Measurements from ENCODE around the gene FER. TPM values are rescaled to one million over a fixed set of nuclear protein-coding genes. Genes with fewer than 3 reads are reported as not detected.

The FER gene
- polyA plus RNA-seq, 1 of the 3 experiments (the other 2 are of a cell fraction), result 1.8 TPM

DNA sequence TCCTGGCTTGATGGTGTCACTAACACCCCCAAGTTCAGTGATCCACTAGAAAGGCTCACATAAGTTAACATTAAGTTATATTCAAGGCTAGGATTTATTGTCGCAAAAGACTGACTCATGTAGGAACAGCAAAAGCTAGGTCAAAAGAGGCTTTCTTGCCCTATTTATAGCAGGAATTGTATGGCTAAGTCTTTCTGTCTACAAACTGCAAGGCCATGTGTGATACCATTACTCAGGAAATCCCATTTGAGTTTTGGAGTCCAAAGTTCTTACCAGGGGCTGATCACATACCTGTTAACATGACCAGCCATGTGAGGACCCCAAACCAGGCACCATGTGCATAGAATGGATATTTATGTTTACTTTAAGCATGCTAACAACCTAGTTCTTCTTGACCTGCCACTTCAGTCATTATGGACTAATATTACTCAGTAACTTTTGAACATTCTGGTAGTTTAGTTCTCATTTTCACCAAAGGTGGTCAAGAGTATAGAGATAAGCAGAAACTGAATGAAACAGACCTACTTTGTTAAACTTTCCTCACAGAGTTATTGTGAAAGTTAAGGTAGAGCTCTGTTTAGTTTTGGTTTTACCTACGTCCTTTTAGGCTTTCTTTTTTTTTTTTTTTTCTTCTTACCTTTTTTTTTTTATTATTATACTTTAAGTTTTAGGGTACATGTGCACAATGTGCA lies 281.1 kb downstream of the FER start:
- H3K9me2 ChIP-seq, result no peaks in the 10 kb centered on the region
- WGBS (ENCODE audit: low lambda C conversion rate), result 87% methylated on average over 2 of the region's 2 CpGs
- no peak overlapping the region for H3K4me3 ChIP-seq (ENCODE audit: low read depth in 2 of 2, low read length in 1 of 2)
- H3K4me1 ChIP-seq (ENCODE audit: control insufficient read depth in 1 of 2, insufficient read depth in 2 of 2, low read depth in 1 of 2, low read length in 1 of 2), result no peaks in the 10 kb centered on the region; a peak in 1 of 4 replicates
- H2AFZ ChIP-seq (ENCODE audit: low read depth), result no peak overlapping the region
- no peak for DNase-seq
- H3K36me3 ChIP-seq (replicated peaks in 1 of 2; ENCODE audit: control insufficient read depth in 1 of 2, insufficient read depth in 2 of 2, low read length in 1 of 2), result no peaks in the 10 kb centered on the region
- H4K20me1 ChIP-seq (ENCODE audit: insufficient read depth), result no peaks in the 10 kb centered on the region
- no peak overlapping the region for H3K27ac ChIP-seq (ENCODE audit: low read depth in 2 of 2, low read length in 1 of 2)
- no peaks in the 10 kb centered on the region for H3K27me3 ChIP-seq (ENCODE audit: insufficient read depth)
- no peak overlapping the region for H3K9ac ChIP-seq
- no peak overlapping the region for H3K4me2 ChIP-seq
- H3K79me2 ChIP-seq (ENCODE audit: insufficient read depth), result no peaks in the 10 kb centered on the region
- H3F3A ChIP-seq (replicated peaks; ENCODE audit: insufficient read depth), result peaks cover 18% of the 10 kb centered on the region
- no peaks in the 10 kb centered on the region for H3K9me3 ChIP-seq
- ChIA-PET POLR2A (no interaction called here), CTCF (interaction anchor here (0.6 kb wide), 1 partner anchor 32 kb away, joined by 3 read pairs; no protein-coding TSS in a partner anchor)
- TF ChIP-seq EP300 (IDR thresholded peaks at IDR 0.05; ENCODE audit: borderline replicate concordance in 1 of 2, low read depth in 1 of 2, low read length in 1 of 2) (no peak), SMC3 (IDR thresholded peaks at IDR 0.05; ENCODE audit: low read depth, low read length) (no peak), NRF1 (IDR thresholded peaks at IDR 0.05; ENCODE audit: low read depth, low read length) (no peak), FOXJ3 (CRISPR knock-in tag; IDR thresholded peaks at IDR 0.05) (no peak), RCOR1 (IDR thresholded peaks at IDR 0.05; ENCODE audit: low read length) (no peak), NFIC (IDR thresholded peaks at IDR 0.05; ENCODE audit: borderline replicate concordance) (no peak), ELF1 (IDR thresholded peaks at IDR 0.05) (no peak), MEF2A (IDR thresholded peaks at IDR 0.05; ENCODE audit: borderline replicate concordance, low read depth) (no peak), CHD2 (IDR thresholded peaks at IDR 0.05; ENCODE audit: low read length, partially characterized antibody) (no peak), GABPA (IDR thresholded peaks at IDR 0.05; ENCODE audit: low read depth) (no peak), EZH2phosphoT487 (IDR thresholded peaks at IDR 0.05; ENCODE audit: borderline replicate concordance, low read depth) (no peak), ZBTB33 (IDR thresholded peaks at IDR 0.05; ENCODE audit: borderline replicate concordance, low read depth) (no peak), RXRA (IDR thresholded peaks at IDR 0.05; ENCODE audit: borderline replicate concordance, low read depth) (no peak), SIN3A (IDR thresholded peaks at IDR 0.05; ENCODE audit: borderline replicate concordance, low read depth, low read length) (no peak)
- TF ChIP-seq, protein P1, sequence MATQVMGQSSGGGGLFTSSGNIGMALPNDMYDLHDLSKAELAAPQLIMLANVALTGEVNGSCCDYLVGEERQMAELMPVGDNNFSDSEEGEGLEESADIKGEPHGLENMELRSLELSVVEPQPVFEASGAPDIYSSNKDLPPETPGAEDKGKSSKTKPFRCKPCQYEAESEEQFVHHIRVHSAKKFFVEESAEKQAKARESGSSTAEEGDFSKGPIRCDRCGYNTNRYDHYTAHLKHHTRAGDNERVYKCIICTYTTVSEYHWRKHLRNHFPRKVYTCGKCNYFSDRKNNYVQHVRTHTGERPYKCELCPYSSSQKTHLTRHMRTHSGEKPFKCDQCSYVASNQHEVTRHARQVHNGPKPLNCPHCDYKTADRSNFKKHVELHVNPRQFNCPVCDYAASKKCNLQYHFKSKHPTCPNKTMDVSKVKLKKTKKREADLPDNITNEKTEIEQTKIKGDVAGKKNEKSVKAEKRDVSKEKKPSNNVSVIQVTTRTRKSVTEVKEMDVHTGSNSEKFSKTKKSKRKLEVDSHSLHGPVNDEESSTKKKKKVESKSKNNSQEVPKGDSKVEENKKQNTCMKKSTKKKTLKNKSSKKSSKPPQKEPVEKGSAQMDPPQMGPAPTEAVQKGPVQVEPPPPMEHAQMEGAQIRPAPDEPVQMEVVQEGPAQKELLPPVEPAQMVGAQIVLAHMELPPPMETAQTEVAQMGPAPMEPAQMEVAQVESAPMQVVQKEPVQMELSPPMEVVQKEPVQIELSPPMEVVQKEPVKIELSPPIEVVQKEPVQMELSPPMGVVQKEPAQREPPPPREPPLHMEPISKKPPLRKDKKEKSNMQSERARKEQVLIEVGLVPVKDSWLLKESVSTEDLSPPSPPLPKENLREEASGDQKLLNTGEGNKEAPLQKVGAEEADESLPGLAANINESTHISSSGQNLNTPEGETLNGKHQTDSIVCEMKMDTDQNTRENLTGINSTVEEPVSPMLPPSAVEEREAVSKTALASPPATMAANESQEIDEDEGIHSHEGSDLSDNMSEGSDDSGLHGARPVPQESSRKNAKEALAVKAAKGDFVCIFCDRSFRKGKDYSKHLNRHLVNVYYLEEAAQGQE (IDR thresholded peaks at IDR 0.05; ENCODE audit: low read depth, low read length), result no peak
- TF ChIP-seq, protein P2, sequence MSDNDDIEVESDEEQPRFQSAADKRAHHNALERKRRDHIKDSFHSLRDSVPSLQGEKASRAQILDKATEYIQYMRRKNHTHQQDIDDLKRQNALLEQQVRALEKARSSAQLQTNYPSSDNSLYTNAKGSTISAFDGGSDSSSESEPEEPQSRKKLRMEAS (IDR thresholded peaks at IDR 0.05; ENCODE audit: low read depth), result no peak
- TF ChIP-seq, protein P3, sequence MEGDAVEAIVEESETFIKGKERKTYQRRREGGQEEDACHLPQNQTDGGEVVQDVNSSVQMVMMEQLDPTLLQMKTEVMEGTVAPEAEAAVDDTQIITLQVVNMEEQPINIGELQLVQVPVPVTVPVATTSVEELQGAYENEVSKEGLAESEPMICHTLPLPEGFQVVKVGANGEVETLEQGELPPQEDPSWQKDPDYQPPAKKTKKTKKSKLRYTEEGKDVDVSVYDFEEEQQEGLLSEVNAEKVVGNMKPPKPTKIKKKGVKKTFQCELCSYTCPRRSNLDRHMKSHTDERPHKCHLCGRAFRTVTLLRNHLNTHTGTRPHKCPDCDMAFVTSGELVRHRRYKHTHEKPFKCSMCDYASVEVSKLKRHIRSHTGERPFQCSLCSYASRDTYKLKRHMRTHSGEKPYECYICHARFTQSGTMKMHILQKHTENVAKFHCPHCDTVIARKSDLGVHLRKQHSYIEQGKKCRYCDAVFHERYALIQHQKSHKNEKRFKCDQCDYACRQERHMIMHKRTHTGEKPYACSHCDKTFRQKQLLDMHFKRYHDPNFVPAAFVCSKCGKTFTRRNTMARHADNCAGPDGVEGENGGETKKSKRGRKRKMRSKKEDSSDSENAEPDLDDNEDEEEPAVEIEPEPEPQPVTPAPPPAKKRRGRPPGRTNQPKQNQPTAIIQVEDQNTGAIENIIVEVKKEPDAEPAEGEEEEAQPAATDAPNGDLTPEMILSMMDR (IDR thresholded peaks at IDR 0.05), result no peak
- TF ChIP-seq, protein P4, sequence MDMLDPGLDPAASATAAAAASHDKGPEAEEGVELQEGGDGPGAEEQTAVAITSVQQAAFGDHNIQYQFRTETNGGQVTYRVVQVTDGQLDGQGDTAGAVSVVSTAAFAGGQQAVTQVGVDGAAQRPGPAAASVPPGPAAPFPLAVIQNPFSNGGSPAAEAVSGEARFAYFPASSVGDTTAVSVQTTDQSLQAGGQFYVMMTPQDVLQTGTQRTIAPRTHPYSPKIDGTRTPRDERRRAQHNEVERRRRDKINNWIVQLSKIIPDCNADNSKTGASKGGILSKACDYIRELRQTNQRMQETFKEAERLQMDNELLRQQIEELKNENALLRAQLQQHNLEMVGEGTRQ (IDR thresholded peaks at IDR 0.05; ENCODE audit: borderline replicate concordance, low read depth, low read length), result no peak
